Ishikawa (cell line): ENCODE measurements around the gene PLAGL1.

Experiments used
- CEBPB ChIP-seq: IDR thresholded peaks from 2 replicates; pipeline ENCODE4 v1.6.1; 2012
- EP300 ChIP-seq: IDR thresholded peaks from 2 replicates; pipeline ENCODE4 v1.6.1; 2012; ENCODE audit warnings: borderline replicate concordance
- RAD21 ChIP-seq: IDR thresholded peaks from 2 replicates; pipeline ENCODE4 v1.6.1; 2012; ENCODE audit warnings: low read depth
- TAF1 ChIP-seq: IDR thresholded peaks from 2 replicates; pipeline ENCODE4 v1.6.1; 2012; ENCODE audit warnings: low read depth, mild to moderate bottlenecking
- TCF12 ChIP-seq: IDR thresholded peaks from 2 replicates; pipeline ENCODE4 v1.6.1; 2012; ENCODE audit warnings: low read depth
- TEAD4 ChIP-seq: IDR thresholded peaks from 2 replicates; pipeline ENCODE4 v1.6.1; 2012
- TF ChIP-seq, protein P1 (sequence below): IDR thresholded peaks from 2 replicates; pipeline ENCODE4 v1.6.1; 2012
- TF ChIP-seq, protein P2 (sequence below): IDR thresholded peaks from 2 replicates; pipeline ENCODE4 v1.6.1; 2012; ENCODE audit warnings: low read depth, mild to moderate bottlenecking

DNA sequence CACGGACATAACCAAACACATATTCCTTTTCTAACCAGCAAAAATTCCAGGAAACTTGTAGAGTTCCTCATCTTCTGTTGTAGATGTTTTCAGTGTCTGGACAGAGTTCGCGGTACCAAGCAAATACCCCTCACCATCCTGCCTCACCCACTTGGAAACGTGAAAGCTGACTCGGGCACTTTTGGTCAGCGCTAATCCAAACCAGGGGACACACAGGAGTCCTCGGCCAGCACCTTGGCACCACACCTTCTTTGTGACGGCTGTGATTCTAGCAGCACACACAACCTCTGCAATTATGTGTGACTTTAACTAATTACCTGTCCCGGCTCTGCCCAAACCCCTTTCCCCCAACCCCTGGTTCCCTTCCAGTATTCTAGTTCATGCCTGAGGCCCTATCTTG lies 58.1 kb downstream of the PLAGL1 start:
- TF ChIP-seq TEAD4 (no peak), RAD21 (no peak), TCF12 (no peak), TAF1 (no peak), CEBPB (no peak), EP300 (no peak)
- TF ChIP-seq, protein P1, sequence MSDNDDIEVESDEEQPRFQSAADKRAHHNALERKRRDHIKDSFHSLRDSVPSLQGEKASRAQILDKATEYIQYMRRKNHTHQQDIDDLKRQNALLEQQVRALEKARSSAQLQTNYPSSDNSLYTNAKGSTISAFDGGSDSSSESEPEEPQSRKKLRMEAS, result no peak
- TF ChIP-seq, protein P2, sequence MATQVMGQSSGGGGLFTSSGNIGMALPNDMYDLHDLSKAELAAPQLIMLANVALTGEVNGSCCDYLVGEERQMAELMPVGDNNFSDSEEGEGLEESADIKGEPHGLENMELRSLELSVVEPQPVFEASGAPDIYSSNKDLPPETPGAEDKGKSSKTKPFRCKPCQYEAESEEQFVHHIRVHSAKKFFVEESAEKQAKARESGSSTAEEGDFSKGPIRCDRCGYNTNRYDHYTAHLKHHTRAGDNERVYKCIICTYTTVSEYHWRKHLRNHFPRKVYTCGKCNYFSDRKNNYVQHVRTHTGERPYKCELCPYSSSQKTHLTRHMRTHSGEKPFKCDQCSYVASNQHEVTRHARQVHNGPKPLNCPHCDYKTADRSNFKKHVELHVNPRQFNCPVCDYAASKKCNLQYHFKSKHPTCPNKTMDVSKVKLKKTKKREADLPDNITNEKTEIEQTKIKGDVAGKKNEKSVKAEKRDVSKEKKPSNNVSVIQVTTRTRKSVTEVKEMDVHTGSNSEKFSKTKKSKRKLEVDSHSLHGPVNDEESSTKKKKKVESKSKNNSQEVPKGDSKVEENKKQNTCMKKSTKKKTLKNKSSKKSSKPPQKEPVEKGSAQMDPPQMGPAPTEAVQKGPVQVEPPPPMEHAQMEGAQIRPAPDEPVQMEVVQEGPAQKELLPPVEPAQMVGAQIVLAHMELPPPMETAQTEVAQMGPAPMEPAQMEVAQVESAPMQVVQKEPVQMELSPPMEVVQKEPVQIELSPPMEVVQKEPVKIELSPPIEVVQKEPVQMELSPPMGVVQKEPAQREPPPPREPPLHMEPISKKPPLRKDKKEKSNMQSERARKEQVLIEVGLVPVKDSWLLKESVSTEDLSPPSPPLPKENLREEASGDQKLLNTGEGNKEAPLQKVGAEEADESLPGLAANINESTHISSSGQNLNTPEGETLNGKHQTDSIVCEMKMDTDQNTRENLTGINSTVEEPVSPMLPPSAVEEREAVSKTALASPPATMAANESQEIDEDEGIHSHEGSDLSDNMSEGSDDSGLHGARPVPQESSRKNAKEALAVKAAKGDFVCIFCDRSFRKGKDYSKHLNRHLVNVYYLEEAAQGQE, result no peak
